Left lung (tissue), 10 donors: ENCODE results near the gene LIPI. TPM values are rescaled to one million over a fixed set of nuclear protein-coding genes. Genes with fewer than 3 reads are reported as not detected.
"Not testable (repeated sequence)": the region's sequence is repeated elsewhere in the genome, so short reads cannot be mapped to it uniquely, and the experiment has no call there.

ENCODE experiments used
- ATAC-seq: fragments of 200-7000 bp; cut with Tn5 transposase; one replicate; pipeline ENCODE4 v1.9.1; 2020; ENCODE audit warnings: moderate library complexity
- DNase-seq, 4 donors: peaks; one replicate each; pipeline ENCODE4 v3.0.0-alpha.2; 2013 to 2020
- H3K27ac ChIP-seq, 2 donors: fragments of 200-600 bp; sonication (generic) in 1 of 2; one replicate each; pipeline versions ENCODE4 v1.5.0 to v1.8.0; 2020 to 2021
- H3K27me3 ChIP-seq, 2 donors: fragments of 200-600 bp; sonication (generic) in 1 of 2; one replicate each; pipeline versions ENCODE4 v1.5.0 to v1.8.0; 2020 to 2021
- H3K36me3 ChIP-seq, 2 donors: fragments of 200-600 bp; sonication (generic) in 1 of 2; one replicate each; pipeline versions ENCODE4 v1.5.0 to v1.8.0; 2020 to 2021
- H3K4me1 ChIP-seq, 2 donors: fragments of 200-600 bp; one replicate each; pipeline ENCODE4 v1.8.0; 2021
- H3K4me3 ChIP-seq, 2 donors: fragments of 200-600 bp; sonication (generic) in 1 of 2; one replicate each; pipeline versions ENCODE4 v1.5.0 to v1.8.0; 2020 to 2021; ENCODE audit warnings: mild to moderate bottlenecking in 1 of 2
- H3K9me3 ChIP-seq, 2 donors: fragments of 200-600 bp; sonication (generic) in 1 of 2; one replicate each; pipeline versions ENCODE4 v1.5.0 to v1.8.0; 2020 to 2021
- CTCF ChIP-seq, 2 donors: fragments of 200-600 bp; sonication (generic) in 1 of 2; IDR thresholded peaks; one replicate each; pipeline versions ENCODE4 v1.5.0 to v1.8.0; 2021; ENCODE audit warnings: antibody characterized with exemption in 2 of 2
- intact Hi-C, 2 donors: fragments of 100-400 bp; cut with DNase I; formaldehyde crosslinking; loops; one replicate each; pipeline versions ENCODE4 v1.11.2 to v1.14.2; 2022
- polyA plus RNA-seq, 6 donors: library from polyadenylated mRNA; unstranded; fragments of 120-200 nt; gene quantifications; one replicate each; pipeline ENCODE4 v1.2.1, GENCODE V29; 2013; ENCODE audit not compliant: insufficient read length in 6 of 6
- total RNA-seq, 2 donors: library from RNA; stranded (reverse); fragmentation: NEBNext Ultra II Directional; extraction: Animal tissue kit (Norgen Biotek cat#: 25700); gene quantifications; one replicate each; pipeline ENCODE4 v1.2.1, GENCODE V29; 2021
- donor health status: DM: no; HTN: yes; CAD: no.
- donor health status: DM: no; HTN: no; CAD: no.

The LIPI gene
- total and polyA plus RNA-seq, 8 donors, result 0.30 to 0.90 (median 0.69) TPM; not detected in 2

DNA sequence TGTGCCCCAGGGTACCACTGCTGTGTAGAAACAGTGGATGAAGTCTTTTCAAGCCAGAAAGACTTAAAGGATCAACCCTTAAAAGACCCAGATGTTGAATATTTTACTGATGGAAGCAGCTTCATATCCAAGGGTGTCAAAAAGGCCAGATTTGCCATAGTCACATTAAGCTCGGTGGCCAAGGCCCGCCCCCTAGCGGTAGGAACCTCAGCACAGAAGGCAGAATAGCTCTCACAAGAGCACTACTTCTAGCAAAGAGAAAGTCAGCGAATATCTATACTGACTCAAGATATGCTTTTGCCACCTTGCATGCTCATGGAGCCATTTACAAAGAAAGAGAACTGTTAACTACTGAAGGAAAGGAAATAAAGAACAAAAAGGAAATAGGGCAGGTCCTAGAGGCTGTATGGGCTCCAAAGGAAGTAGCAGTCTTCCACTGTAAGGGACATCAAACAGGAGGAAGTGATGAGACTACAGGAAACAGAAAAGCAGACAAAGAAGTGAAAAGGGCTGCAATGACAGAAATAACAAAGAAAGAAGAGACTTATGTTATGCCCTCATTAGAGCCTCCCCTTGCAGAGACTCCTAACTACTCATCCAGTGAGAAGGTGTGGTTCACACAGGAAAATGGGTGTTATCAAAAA lies 90.5 kb downstream of the LIPI start:
- peak; percentile 41 to 44 for TF ChIP-seq CTCF (IDR thresholded peaks at IDR 0.05)
- H3K4me1 ChIP-seq, result no peaks in the 10 kb centered on the region
- H3K27ac ChIP-seq, result no peak overlapping the region
- H3K4me3 ChIP-seq, result no peak overlapping the region
- intact Hi-C loops, result no loop called here
- peak; percentile 49 for ATAC-seq
- no peaks in the 10 kb centered on the region for H3K27me3 ChIP-seq
- H3K36me3 ChIP-seq, result no peaks in the 10 kb centered on the region
- peak in 2 of 4 donors; percentile 10 to 61 for DNase-seq
- H3K9me3 ChIP-seq, result no peaks in the 10 kb centered on the region

- Histone ChIP-seq H3K4me1 (no peaks in the 10 kb centered on the region), H3K36me3 (no peaks in the 10 kb centered on the region), H3K4me3 (no peak overlapping the region), H3K27ac (no peak overlapping the region), H3K27me3 (no peaks in the 10 kb centered on the region), H3K9me3 (no peaks in the 10 kb centered on the region)
- no peak for DNase-seq
- no peak for TF ChIP-seq CTCF (IDR thresholded peaks at IDR 0.05)
- intact Hi-C loops, result no loop called here
- ATAC-seq, result no peak
Observed at GRCh38 chr21:14119038-14119437, 91.7 kb downstream of the LIPI start.

DNA sequence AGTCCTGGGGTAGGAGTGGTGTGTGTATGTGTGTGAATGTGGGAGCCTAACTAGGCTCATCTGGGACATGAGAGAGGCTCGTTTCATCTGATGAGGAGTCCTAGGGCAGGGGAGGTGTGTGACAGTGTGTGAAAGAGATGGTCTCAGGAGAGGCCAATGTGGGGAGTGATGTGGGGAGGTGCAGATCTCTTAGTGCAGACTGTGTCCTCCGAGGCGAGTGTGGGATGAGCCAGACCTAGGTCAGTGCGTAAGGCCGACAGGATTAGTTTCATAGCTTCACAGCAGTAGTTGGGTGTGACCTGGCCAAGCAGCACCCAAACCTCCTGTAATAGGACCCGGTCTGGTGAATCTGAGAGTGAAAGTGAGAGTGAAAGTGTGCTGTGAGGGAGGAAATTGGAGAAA lies 94.7 kb downstream of the LIPI start:
- DNase-seq (no peak), ATAC-seq (no peak)
- no peaks in the 10 kb centered on the region for H3K27me3 ChIP-seq
- H3K4me3 ChIP-seq, result no peak overlapping the region
- H3K27ac ChIP-seq, result no peak overlapping the region
- no peaks in the 10 kb centered on the region for H3K9me3 ChIP-seq
- H3K4me1 ChIP-seq, result no peaks in the 10 kb centered on the region
- TF ChIP-seq CTCF (IDR thresholded peaks at IDR 0.05), result no peak
- H3K36me3 ChIP-seq, result no peaks in the 10 kb centered on the region
- intact Hi-C loops, result no loop called here

- Histone ChIP-seq H3K4me1 (no peaks in the 10 kb centered on the region), H3K9me3 (no peaks in the 10 kb centered on the region), H3K27ac (no peak overlapping the region), H3K4me3 (no peak overlapping the region), H3K27me3 (no peaks in the 10 kb centered on the region), H3K36me3 (no peaks in the 10 kb centered on the region)
- TF ChIP-seq CTCF (IDR thresholded peaks at IDR 0.05), result no peak
- intact Hi-C loops, result no loop called here
- no peak for ATAC-seq
- DNase-seq, result no peak
Observed at GRCh38 chr21:14115646-14116045, 95.1 kb downstream of the LIPI start.

- Histone ChIP-seq H3K27ac (no peak overlapping the region), H3K4me1 (no peaks in the 10 kb centered on the region), H3K36me3 (no peaks in the 10 kb centered on the region), H3K9me3 (no peaks in the 10 kb centered on the region), H3K4me3 (no peak overlapping the region), H3K27me3 (no peaks in the 10 kb centered on the region)
- DNase-seq (peak in 1 of 4 donors; percentile 10), ATAC-seq (peak; percentile 37)
- intact Hi-C loops, result no loop called here
- TF ChIP-seq CTCF (IDR thresholded peaks at IDR 0.05), result no peak
Observed at GRCh38 chr21:14114251-14114650, 96.5 kb downstream of the LIPI start.

DNA sequence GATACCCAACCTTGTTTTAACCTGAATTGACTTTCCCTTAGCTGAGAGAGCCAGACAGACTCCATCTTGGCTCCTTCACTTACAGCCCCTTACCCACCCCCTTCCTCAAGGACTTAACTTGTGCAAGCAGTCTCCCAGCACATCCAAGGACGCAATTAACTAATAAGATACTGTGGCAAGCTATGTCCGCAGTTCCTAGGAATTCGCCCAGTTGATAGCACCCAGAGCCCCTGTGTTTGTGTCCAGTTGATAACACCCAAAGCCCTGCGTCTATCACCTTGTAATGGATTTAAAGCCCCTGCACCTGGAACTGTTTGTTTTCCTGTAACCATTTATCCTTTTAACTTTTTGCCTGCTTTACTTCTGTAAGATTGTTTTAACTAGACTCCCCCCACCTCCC lies 106.2 kb downstream of the LIPI start:
- ATAC-seq, H3K27ac ChIP-seq, H3K9me3 ChIP-seq, H3K4me3 ChIP-seq, H3K4me1 ChIP-seq, H3K27me3 ChIP-seq, DNase-seq, intact Hi-C loops, H3K36me3 ChIP-seq: not testable (repeated sequence)
